ENCODE measurements around the gene EIF2S3. TPM values are rescaled to one million over a fixed set of nuclear protein-coding genes. Genes with fewer than 3 reads are reported as not detected.
A peak's percentile ranks its signal among the peaks of the same experiment; 100 is the strongest.

The EIF2S3 gene
- total RNA-seq = 208 and 234 TPM in 2 replicates

DNA sequence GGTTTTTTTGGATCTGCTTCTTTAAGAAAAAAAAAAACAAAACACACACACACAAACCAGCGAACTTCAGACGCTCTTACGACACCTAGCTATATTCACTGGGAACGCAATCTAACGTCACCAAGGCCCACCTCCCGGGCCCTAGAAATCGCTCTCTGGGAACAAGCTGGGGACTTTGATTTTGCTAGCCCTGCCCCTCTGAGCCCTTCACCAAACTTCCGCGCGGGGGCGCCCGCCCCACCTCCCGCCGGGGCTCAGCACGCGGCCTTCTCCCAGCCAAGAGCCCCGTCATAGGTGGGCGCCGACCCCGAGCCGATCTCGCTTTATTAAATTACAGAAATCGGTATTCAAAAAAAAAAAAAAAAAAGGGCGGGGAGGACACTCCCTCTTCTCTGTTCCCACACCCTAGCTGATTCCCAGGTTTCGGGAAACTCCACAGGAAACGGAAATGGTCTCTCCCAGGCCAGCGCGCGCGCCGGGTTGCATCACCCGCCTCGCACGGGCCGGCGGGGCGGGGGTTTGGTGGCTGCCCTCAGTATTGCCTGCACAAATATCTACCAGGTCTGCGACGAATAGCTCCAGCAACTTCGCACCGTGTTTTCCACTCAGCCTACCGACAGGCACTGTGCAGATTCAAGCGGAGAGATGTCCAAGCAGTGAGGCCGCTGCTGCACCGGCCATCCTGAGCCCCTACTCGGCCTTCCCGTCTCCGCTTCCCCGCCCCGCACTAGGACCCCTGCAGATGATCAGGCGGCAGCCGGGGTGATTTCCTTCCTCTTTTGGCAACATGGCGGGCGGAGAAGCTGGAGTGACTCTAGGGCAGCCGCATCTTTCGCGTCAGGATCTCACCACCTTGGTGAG, at the start of gene EIF2S3:
Gene EIF2S3, plus strand, starts transcription at position 775 of the 861 bp plus-strand sequence. Its CDS starts 13 bp downstream, at position 788.
- DNase-seq (ENCODE audit: low read depth) = peak; percentile 90
- TF ChIP-seq, protein P1, sequence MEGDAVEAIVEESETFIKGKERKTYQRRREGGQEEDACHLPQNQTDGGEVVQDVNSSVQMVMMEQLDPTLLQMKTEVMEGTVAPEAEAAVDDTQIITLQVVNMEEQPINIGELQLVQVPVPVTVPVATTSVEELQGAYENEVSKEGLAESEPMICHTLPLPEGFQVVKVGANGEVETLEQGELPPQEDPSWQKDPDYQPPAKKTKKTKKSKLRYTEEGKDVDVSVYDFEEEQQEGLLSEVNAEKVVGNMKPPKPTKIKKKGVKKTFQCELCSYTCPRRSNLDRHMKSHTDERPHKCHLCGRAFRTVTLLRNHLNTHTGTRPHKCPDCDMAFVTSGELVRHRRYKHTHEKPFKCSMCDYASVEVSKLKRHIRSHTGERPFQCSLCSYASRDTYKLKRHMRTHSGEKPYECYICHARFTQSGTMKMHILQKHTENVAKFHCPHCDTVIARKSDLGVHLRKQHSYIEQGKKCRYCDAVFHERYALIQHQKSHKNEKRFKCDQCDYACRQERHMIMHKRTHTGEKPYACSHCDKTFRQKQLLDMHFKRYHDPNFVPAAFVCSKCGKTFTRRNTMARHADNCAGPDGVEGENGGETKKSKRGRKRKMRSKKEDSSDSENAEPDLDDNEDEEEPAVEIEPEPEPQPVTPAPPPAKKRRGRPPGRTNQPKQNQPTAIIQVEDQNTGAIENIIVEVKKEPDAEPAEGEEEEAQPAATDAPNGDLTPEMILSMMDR (IDR thresholded peaks at IDR 0.05; ENCODE audit: insufficient read depth, low read length, poor library complexity, severe bottlenecking) = peak; percentile 81
- no peaks in the 10 kb centered on the region for H3K27me3 ChIP-seq (ENCODE audit: control insufficient read depth, insufficient read depth, low read length)
- peak within 1 kb of the TSS; percentile 71 for H3K4me3 ChIP-seq (ENCODE audit: low read depth, low read length)
- H3K36me3 ChIP-seq (ENCODE audit: control insufficient read depth, insufficient read depth, low read length) = no peaks in the 10 kb centered on the region

DNA sequence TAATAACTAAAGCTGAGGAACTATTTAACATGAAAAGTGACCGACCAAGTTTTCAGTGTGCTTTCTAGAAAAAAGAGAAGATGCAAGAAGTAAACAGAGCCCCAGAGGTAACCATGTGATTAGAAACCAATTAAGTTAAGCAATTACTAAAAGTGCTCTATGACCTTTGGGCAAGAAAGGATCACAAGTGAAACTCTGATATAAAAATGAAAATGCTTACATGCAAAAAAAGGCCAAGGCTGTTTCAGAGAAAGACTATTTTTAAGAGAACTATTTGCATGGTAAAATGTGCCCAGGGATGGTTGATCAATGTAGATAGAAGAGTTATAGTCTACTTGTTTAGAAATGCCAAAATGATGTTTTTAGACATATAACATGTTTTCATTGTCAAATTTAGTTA, 49.7 kb upstream of the EIF2S3 start:
- Histone ChIP-seq H3K36me3 (ENCODE audit: control insufficient read depth, insufficient read depth, low read length) (no peaks in the 10 kb centered on the region), H3K27me3 (ENCODE audit: control insufficient read depth, insufficient read depth, low read length) (no peaks in the 10 kb centered on the region), H3K4me3 (ENCODE audit: low read depth, low read length) (no peak overlapping the region)
- TF ChIP-seq, protein P1 (IDR thresholded peaks at IDR 0.05; ENCODE audit: insufficient read depth, low read length, poor library complexity, severe bottlenecking) = no peak
- no peak for DNase-seq (ENCODE audit: low read depth)

DNA sequence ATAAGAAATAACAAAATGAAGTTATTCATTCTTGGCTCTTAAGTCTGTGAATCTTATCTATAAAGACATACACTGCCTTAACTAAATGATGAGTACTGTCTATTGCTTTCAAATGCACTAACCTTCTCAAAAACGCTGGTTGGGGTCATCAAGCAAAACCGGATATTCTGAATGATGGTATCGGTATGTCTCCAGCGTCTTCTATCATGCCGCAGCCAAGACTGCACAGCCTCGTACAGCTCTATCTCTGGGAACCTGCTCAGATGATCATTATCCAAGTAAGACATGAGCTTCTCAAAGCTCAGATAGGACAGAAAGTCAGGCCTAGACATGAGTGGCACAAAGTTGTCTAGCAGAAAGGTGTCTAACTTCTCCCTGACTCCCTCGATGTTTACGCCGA, 48.9 kb upstream of the EIF2S3 start:
- Histone ChIP-seq H3K36me3 (ENCODE audit: control insufficient read depth, insufficient read depth, low read length) (no peaks in the 10 kb centered on the region), H3K4me3 (ENCODE audit: low read depth, low read length) (no peak overlapping the region), H3K27me3 (ENCODE audit: control insufficient read depth, insufficient read depth, low read length) (no peaks in the 10 kb centered on the region)
- no peak for DNase-seq (ENCODE audit: low read depth)
- TF ChIP-seq, protein P1 (IDR thresholded peaks at IDR 0.05; ENCODE audit: insufficient read depth, low read length, poor library complexity, severe bottlenecking) = no peak

DNA sequence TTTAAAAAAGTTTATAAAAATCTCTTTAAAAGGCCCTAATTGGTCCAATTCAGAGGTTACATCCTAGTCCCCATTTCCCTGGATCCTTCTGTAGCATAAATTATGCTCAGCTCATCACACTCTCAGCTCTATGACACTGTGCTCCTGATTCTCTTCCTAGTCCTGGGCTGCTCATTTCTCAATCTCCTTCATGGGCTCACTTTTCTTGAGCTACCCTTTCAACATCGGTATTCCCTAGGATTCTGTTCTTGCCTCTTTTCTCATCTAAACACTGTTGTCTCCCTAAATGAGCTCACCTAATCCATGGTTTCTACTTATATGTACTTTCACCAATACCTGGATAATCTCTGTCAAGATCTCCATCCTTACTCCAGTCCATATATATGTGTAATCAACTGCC, 42.5 kb upstream of the EIF2S3 start:
- Histone ChIP-seq H3K4me3 (ENCODE audit: low read depth, low read length) (no peak overlapping the region), H3K27me3 (ENCODE audit: control insufficient read depth, insufficient read depth, low read length) (no peaks in the 10 kb centered on the region), H3K36me3 (ENCODE audit: control insufficient read depth, insufficient read depth, low read length) (no peaks in the 10 kb centered on the region)
- TF ChIP-seq, protein P1 (IDR thresholded peaks at IDR 0.05; ENCODE audit: insufficient read depth, low read length, poor library complexity, severe bottlenecking) = no peak
- DNase-seq (ENCODE audit: low read depth) = no peak

GRCh38 chrX:24014388-24015018, 40.3 kb upstream of the EIF2S3 start:
- Histone ChIP-seq H3K27me3 (ENCODE audit: control insufficient read depth, insufficient read depth, low read length) (no peaks in the 10 kb centered on the region), H3K4me3 (ENCODE audit: low read depth, low read length) (no peak overlapping the region), H3K36me3 (ENCODE audit: control insufficient read depth, insufficient read depth, low read length) (no peaks in the 10 kb centered on the region)
- TF ChIP-seq, protein P1 (IDR thresholded peaks at IDR 0.05; ENCODE audit: insufficient read depth, low read length, poor library complexity, severe bottlenecking) = no peak
- no peak for DNase-seq (ENCODE audit: low read depth)
